Smooth muscle cell (in vitro differentiated cells): ENCODE data around the gene LCK. TPM values are rescaled to one million over a fixed set of nuclear protein-coding genes. Genes with fewer than 3 reads are reported as not detected.

Experiments used
- DNase-seq: peaks from one replicate; lab custom pipeline; 2025; ENCODE audit not compliant: unreplicated experiment; lab: John Stamatoyannopoulos, UW
- H2AFZ ChIP-seq: fragments of 200-600 bp; sonication (generic); 2 replicates; pipeline ENCODE4 v1.6.0; 2016; ENCODE audit warnings: antibody characterized with exemption, low read depth, mild to moderate bottlenecking
- H3F3A ChIP-seq: fragments of 200-600 bp; sonication (generic); 2 replicates; pipeline ENCODE4 v1.6.0; 2017; ENCODE audit warnings: antibody characterized with exemption, low read depth
- H3K27ac ChIP-seq: fragments of 200-600 bp; sonication (generic); 2 replicates; pipeline ENCODE4 v1.5.1; 2016; ENCODE audit warnings: low read depth, mild to moderate bottlenecking
- H3K27me3 ChIP-seq: fragments of 200-600 bp; sonication (generic); 2 replicates; pipeline ENCODE4 v1.6.1; 2016; ENCODE audit warnings: low read depth, mild to moderate bottlenecking
- H3K36me3 ChIP-seq: fragments of 200-600 bp; sonication (generic); 2 replicates; pipeline ENCODE4 v1.5.1; 2016; ENCODE audit warnings: low read depth
- H3K4me1 ChIP-seq: fragments of 200-600 bp; sonication (generic); 2 replicates; pipeline ENCODE4 v1.5.1; 2016; ENCODE audit warnings: low read depth
- H3K4me2 ChIP-seq: fragments of 200-600 bp; sonication (generic); 2 replicates; pipeline ENCODE4 v1.6.0; 2016; ENCODE audit warnings: mild to moderate bottlenecking
- H3K4me3 ChIP-seq: fragments of 200-600 bp; sonication (generic); 2 replicates; pipeline ENCODE4 v1.5.1; 2016; ENCODE audit warnings: mild to moderate bottlenecking
- H3K79me2 ChIP-seq: fragments of 200-600 bp; sonication (generic); 2 replicates; pipeline ENCODE4 v1.6.0; 2016; ENCODE audit warnings: low read depth, mild to moderate bottlenecking
- H3K9ac ChIP-seq: fragments of 200-600 bp; sonication (generic); 2 replicates; pipeline ENCODE4 v1.6.0; 2016; ENCODE audit warnings: low read depth
- H3K9me3 ChIP-seq: fragments of 200-600 bp; sonication (generic); replicated peaks from 2 replicates; pipeline ENCODE4 v1.5.1; 2016; ENCODE audit warnings: low read depth
- H4K20me1 ChIP-seq: fragments of 200-600 bp; sonication (generic); 2 replicates; pipeline ENCODE4 v1.6.0; 2016; ENCODE audit warnings: low read depth
- WGBS: methylation state at CpG from one replicate; pipeline ENCODE4 v1.1.7; 2016; ENCODE audit warnings: low lambda C conversion rate; 5-methylcytosine and 5-hydroxymethylcytosine counted together
- polyA plus RNA-seq: library from polyadenylated mRNA; unstranded; fragments of >200 nt; fragmentation: Nextera tagmentation; extraction: Ambion mirVana; gene quantifications from 2 replicates; pipeline ENCODE4 v1.2.1, GENCODE V29; 2016
- total RNA-seq: library from RNA; depleted of rRNA; stranded (reverse); fragments of >200 nt; gene quantifications from 2 replicates; pipeline ENCODE4 v1.2.3, GENCODE V29; 2014
- TF ChIP-seq, protein P1 (sequence below): fragments of 200-600 bp; sonication (generic); IDR thresholded peaks from 2 replicates; pipeline ENCODE4 v1.5.1; 2017; ENCODE audit warnings: borderline replicate concordance, mild to moderate bottlenecking, antibody characterized with exemption; ENCODE audit not compliant: insufficient read depth, poor library complexity, severe bottlenecking

Gene LCK
- total and polyA plus RNA-seq, 2 experiments from 2014 or later = 0.22 TPM; not detected in 1

DNA sequence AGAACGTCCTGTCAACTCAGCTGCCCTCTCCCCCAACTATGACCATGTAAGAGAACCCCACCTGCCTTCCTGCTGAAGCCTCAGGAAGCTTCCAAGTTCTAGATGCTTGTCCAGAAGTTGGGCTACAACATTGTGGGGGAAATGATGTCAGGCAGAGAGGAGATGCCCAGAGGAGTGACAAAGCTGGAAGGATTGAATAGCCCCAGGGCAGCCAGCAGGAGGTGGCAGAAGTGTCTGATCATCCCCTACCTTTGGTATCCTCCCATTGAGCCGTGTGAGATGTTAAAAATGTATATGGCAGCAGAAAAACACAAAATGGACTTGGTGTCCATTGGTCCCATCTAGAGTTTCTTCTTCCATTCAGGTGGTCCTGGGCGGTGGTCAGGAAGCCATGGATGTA is 22.3 kb upstream of the LCK start:
- Histone ChIP-seq H3K27ac (no peak overlapping the region), H2AFZ (no peak overlapping the region), H3K79me2 (peaks cover 3% of the 10 kb centered on the region), H3K9ac (no peak overlapping the region), H3K9me3 (no peaks in the 10 kb centered on the region), H3K4me2 (no peak overlapping the region), H3F3A (no peaks in the 10 kb centered on the region), H3K27me3 (no peaks in the 10 kb centered on the region), H3K4me1 (no peaks in the 10 kb centered on the region), H3K36me3 (peaks cover 7% of the 10 kb centered on the region), H3K4me3 (no peak overlapping the region), H4K20me1 (no peaks in the 10 kb centered on the region)
- TF ChIP-seq, protein P1, sequence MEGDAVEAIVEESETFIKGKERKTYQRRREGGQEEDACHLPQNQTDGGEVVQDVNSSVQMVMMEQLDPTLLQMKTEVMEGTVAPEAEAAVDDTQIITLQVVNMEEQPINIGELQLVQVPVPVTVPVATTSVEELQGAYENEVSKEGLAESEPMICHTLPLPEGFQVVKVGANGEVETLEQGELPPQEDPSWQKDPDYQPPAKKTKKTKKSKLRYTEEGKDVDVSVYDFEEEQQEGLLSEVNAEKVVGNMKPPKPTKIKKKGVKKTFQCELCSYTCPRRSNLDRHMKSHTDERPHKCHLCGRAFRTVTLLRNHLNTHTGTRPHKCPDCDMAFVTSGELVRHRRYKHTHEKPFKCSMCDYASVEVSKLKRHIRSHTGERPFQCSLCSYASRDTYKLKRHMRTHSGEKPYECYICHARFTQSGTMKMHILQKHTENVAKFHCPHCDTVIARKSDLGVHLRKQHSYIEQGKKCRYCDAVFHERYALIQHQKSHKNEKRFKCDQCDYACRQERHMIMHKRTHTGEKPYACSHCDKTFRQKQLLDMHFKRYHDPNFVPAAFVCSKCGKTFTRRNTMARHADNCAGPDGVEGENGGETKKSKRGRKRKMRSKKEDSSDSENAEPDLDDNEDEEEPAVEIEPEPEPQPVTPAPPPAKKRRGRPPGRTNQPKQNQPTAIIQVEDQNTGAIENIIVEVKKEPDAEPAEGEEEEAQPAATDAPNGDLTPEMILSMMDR = no peak
- no peak for DNase-seq
- WGBS = 95% methylated on average over 3 of the region's 3 CpGs

DNA sequence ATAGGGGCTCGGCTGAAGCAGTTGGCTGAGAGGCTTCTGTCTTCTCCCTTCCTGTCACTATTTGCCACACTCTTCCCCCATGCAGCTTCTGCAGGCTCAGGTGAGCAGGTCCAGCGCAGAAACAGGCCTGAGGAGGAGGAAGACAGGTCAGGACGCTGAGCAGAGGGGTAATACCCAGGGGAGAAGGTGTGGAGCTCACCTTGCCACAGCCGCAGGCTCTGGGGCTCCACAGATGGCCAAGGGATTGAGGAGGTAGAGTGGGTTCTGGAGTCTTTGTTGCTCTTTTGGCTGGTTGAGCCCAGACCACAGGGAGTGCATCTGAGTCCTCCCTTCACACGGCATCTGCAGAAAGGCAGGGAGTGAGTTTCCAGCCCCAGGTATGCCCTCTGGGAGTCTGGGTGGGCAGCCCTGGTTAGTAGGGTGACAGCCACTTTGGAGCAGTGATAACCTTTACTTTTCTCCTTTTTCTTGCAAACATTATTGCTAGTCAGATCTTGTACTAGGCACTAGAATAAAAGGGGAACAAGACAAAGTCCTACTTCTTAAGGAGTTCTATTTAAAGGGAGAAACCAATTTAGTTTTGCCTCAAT is 19.1 kb upstream of the LCK start:
- Histone ChIP-seq H3K27me3 (no peaks in the 10 kb centered on the region), H3K9me3 (no peaks in the 10 kb centered on the region), H3K9ac (no peak overlapping the region), H3K79me2 (no peaks in the 10 kb centered on the region), H4K20me1 (no peaks in the 10 kb centered on the region), H3K36me3 (peaks cover 7% of the 10 kb centered on the region), H3K27ac (no peak overlapping the region), H3K4me3 (no peak overlapping the region), H3K4me2 (no peak overlapping the region), H2AFZ (no peak overlapping the region), H3F3A (peaks cover 13% of the 10 kb centered on the region), H3K4me1 (no peaks in the 10 kb centered on the region)
- WGBS = 97% methylated on average over 5 of the region's 5 CpGs
- TF ChIP-seq, protein P1 = no peak
- DNase-seq = no peak

DNA sequence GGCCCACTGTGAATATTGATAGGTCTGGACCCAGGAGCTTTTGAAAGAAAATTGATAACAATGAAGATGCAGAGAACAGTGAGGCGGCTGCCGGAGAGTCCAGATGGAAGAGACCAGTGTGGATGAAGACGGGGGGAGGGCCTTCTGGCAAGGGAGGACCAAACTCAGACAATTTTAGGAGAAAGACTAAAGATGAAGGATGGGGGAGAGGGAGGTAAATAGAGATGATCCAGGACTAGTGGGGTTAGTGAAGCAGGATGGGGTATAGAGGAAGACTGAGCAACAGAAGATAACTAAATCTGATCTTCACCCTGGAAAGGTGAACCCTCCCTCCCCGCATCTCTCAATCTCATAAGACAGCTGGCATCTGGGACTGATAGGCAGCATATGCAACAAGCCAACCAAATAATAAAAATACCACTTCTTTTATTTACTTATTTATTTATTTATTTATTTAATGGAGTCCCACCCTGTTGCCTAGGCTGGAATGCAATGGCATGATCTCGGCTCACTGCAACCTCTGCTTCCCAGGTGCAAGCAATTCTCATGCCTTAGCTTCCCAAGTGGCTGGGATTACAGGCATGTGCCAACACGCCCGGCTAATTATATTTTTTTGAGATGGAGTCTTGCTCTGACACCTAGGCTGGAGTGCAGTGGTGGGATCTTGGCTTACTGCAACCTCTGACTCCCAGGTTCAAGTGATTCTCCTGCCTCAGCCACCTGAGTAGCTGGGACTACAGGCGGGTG is 18.3 kb upstream of the LCK start:
- H4K20me1 ChIP-seq = no peaks in the 10 kb centered on the region
- no peak overlapping the region for H3K27ac ChIP-seq
- H3K9me3 ChIP-seq = no peaks in the 10 kb centered on the region
- no peaks in the 10 kb centered on the region for H3K79me2 ChIP-seq
- H3F3A ChIP-seq = peaks cover 15% of the 10 kb centered on the region
- H2AFZ ChIP-seq = no peak overlapping the region
- peaks cover 7% of the 10 kb centered on the region for H3K36me3 ChIP-seq
- no peaks in the 10 kb centered on the region for H3K27me3 ChIP-seq
- H3K4me1 ChIP-seq = no peaks in the 10 kb centered on the region
- DNase-seq = no peak
- H3K9ac ChIP-seq = no peak overlapping the region
- WGBS = 94% methylated on average over 8 of the region's 8 CpGs
- TF ChIP-seq, protein P1 = no peak
- H3K4me2 ChIP-seq = no peak overlapping the region
- no peak overlapping the region for H3K4me3 ChIP-seq

DNA sequence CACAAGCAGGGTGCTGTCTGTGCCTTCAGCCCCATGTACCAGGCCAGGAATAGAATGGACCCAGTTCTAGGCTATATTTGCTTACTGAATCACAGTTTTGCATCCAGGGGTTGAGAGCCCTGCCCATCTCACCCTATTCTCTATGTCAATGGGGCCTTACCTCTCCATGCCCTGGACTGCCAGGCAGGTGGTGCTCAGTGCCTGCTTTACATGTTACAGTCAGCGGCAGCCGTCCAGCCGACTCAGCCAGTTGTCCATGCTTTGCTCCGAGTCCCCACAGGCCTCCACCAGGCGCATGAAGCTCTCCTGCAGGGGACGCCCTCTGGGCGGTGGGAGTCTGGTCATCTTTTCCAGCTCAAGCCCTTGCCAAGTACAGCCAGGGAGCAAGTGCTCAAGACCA is 16.3 kb upstream of the LCK start:
- H3K4me2 ChIP-seq = no peak overlapping the region
- H3K36me3 ChIP-seq = no peaks in the 10 kb centered on the region
- peak overlapping the region; percentile 99 for H3K27ac ChIP-seq
- no peaks in the 10 kb centered on the region for H3K27me3 ChIP-seq
- no peaks in the 10 kb centered on the region for H3K9me3 ChIP-seq
- no peak overlapping the region for H3K9ac ChIP-seq
- DNase-seq = no peak
- no peak overlapping the region for H2AFZ ChIP-seq
- H3K79me2 ChIP-seq = no peaks in the 10 kb centered on the region
- H4K20me1 ChIP-seq = no peaks in the 10 kb centered on the region
- TF ChIP-seq, protein P1 = no peak
- H3F3A ChIP-seq = peaks cover 21% of the 10 kb centered on the region
- peaks cover 7% of the 10 kb centered on the region for H3K4me1 ChIP-seq
- WGBS = 92% methylated on average over 7 of the region's 7 CpGs
- H3K4me3 ChIP-seq = no peak overlapping the region
